Suppressor macrophage treated with lipopolysaccharide for 1 hour (primary cell): ENCODE data around the gene HIF3A.

Source experiments
- DNase-seq, 3 donors: peaks; one replicate each; pipeline ENCODE4 v3.0.0-alpha.2; 2020 to 2022

Gene HIF3A

GRCh38 chr19:46386996-46387712, 90.3 kb downstream of the HIF3A start:
- DNase-seq = no peak

- DNase-seq = no peak
Measured at GRCh38 chr19:46387713-46388130, 90.9 kb downstream of the HIF3A start.

- no peak for DNase-seq
Measured at GRCh38 chr19:46388311-46389095, 91.7 kb downstream of the HIF3A start.

DNA sequence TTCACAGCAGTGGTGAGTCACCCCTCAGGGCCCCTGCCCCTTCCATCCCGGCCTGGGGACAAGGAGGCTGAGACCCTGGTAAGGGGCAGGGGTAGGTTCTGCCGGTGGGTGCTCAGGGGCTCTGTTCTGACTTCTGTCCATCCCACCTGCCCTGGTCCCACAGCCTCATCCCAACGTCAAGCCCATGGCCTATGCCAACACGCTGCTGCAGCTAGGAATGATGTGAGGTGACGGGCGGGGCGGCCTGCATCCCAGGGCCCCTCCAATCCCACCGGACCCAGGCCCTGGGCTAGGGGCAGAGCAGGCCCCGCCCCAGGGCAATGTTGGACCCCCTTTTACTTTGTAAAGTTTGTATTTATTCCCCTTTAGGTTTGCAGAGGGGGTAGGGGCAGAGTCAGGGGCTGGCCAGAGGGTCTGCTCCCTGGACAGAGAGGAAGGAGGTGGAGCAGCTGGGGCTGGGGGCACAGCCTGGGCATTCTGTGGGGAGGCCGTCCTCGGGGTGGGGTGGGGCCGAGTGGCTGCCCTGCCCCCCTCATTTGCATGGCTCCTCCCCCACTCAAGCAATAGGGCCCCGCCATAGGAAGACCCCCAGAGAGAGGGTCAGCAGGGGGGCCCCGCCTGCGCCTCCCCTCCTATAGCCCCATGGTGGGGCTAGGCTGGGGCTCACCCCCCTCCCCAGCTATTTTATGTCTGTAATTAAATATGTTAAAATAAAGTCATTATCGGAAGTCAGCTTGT, 93.4 kb downstream of the HIF3A start:
- no peak for DNase-seq

- no peak for DNase-seq
Measured at GRCh38 chr19:46390866-46391265, 94.0 kb downstream of the HIF3A start.

GRCh38 chr19:46391296-46392251, 94.7 kb downstream of the HIF3A start:
- no peak for DNase-seq

DNA sequence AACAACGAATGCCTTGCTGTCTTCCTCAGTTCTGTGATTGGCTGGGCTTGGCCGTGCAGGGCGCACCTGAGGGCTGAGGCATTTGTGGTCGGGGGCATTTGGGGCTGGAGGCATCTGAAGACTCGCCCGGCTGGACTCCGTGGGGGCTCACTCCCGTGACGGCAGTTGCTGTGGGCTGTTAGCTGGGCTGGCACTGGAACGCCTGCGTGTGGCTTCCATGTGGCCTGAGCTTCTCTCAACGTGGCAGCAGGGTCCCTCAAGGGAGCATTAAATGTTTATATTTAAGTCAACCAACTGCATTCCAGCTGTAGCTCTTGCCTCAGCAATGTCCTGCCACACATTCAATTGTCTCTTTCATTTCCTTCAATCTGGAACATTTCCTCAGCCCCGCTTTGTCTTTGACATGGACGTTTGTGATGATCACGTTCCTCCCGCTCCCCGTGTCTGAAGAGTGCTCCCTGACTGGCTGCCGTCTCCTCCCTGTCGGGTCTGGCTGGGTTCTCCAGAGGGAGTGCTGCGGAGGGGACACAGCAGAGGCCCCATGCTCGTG, 95.5 kb downstream of the HIF3A start:
- no peak for DNase-seq

DNA sequence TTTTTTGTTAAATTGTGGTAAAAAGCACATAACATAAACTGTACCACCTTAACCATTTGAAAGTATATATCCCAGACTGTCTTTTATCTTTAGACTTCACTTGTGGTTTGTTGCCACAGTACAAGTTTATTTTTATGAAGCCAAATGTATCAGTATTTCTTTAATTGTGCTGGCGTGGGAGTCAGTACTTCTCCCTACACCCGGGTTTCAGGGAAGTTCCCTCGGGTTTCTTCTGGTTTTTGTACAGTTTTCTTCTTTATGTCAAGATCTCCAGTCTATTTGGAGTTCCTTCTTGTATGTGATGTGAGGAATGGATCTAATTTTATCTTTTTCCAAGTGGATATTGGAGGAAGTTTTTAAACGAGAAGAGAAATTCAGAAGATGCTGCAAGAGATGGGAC, 96.0 kb downstream of the HIF3A start:
- peak; percentile 45 to 52 (median 46) for DNase-seq
